A375 (cell line): ENCODE data around the gene PADI1. TPM values are rescaled to one million over a fixed set of nuclear protein-coding genes. Genes with fewer than 3 reads are reported as not detected.

Source experiments
- small RNA-seq: library from RNA; depleted of rRNA; stranded (forward); fragments of <200 nt; gene quantifications from one replicate; pipeline ENCODE3, GENCODE V24; 2014
- total RNA-seq: library from RNA; depleted of rRNA; stranded (reverse); fragments of >200 nt; shearing (Covaris generic); gene quantifications from 2 replicates; pipeline ENCODE4 v1.2.3, GENCODE V29; 2014; rRNA removed

The PADI1 gene
- total RNA-seq: 0.23 TPM in 1 of 2 replicates, not detected in the other

GRCh38 chr1:17204546-17205440, at the start of gene PADI1:
Gene PADI1 (plus strand): TSS chr1:17205128. CDS start chr1:17205218, 90 bp downstream.

GRCh38 chr1:17248781-17249180, 43.9 kb downstream of the PADI1 start, which contains the start of gene PADI3:
Gene PADI3 (plus strand): TSS chr1:17249098. CDS start chr1:17249138, 40 bp downstream.

Small RNA genes lying within 50 kb of the gene (small RNA-seq; reads per million reads assigned to genes)
- gene MIR3972: not detected

Other genes starting within 250 kb of the PADI1 start
- gene MFAP2, start 224.5 kb upstream of the PADI1 start, total RNA-seq: 118 and 131 TPM in 2 replicates
- gene ATP13A2, start 193.2 kb upstream of the PADI1 start, total RNA-seq: 53.8 and 58.1 TPM in 2 replicates
- gene SDHB, start 151.1 kb upstream of the PADI1 start, total RNA-seq: 187 and 217 TPM in 2 replicates
- gene PADI2, start 85.7 kb upstream of the PADI1 start, total RNA-seq: 0.04 and 0.50 TPM in 2 replicates
- gene PADI3, start 44.0 kb downstream of the PADI1 start, total RNA-seq: 1.3 and 2.1 TPM in 2 replicates
- gene PADI4, start 103.1 kb downstream of the PADI1 start, total RNA-seq: not detected in 2 replicates
- not detected in 2 replicates for gene PADI6, start 167.1 kb downstream of the PADI1 start, total RNA-seq
- 97.7 and 98.5 TPM in 2 replicates for gene RCC2, start 234.5 kb downstream of the PADI1 start, total RNA-seq